ENCODE data around the gene PLPP1.

The PLPP1 gene

DNA sequence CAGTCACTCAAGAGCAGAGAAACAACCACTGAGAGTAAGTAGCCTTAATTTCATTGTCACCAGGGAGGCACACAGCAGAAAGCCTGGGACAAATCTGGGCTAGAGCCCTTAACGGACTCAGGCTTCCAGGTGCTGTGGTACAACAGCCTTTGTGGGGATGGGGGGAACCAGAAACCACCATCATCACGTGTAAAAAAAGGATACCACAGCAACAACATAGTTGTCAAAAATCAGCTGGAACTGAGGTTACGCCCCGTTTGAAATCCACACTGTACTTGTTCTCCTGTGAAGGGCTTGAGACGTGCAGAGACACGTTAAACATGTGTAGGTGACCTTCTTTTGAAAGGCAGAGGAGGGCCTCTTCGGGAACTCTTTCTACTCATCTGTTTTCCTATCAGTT is 16.6 kb upstream of the PLPP1 start:
- DNase-seq (ENCODE audit: extremely low read depth, low read depth) = no peak
- TF ChIP-seq, protein P1, sequence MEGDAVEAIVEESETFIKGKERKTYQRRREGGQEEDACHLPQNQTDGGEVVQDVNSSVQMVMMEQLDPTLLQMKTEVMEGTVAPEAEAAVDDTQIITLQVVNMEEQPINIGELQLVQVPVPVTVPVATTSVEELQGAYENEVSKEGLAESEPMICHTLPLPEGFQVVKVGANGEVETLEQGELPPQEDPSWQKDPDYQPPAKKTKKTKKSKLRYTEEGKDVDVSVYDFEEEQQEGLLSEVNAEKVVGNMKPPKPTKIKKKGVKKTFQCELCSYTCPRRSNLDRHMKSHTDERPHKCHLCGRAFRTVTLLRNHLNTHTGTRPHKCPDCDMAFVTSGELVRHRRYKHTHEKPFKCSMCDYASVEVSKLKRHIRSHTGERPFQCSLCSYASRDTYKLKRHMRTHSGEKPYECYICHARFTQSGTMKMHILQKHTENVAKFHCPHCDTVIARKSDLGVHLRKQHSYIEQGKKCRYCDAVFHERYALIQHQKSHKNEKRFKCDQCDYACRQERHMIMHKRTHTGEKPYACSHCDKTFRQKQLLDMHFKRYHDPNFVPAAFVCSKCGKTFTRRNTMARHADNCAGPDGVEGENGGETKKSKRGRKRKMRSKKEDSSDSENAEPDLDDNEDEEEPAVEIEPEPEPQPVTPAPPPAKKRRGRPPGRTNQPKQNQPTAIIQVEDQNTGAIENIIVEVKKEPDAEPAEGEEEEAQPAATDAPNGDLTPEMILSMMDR (IDR thresholded peaks at IDR 0.05; ENCODE audit: low read depth, low read length, missing control alignments) = no peak
- H3K4me3 ChIP-seq (replicated peaks; ENCODE audit: low read depth, low read length) = no peak overlapping the region

DNA sequence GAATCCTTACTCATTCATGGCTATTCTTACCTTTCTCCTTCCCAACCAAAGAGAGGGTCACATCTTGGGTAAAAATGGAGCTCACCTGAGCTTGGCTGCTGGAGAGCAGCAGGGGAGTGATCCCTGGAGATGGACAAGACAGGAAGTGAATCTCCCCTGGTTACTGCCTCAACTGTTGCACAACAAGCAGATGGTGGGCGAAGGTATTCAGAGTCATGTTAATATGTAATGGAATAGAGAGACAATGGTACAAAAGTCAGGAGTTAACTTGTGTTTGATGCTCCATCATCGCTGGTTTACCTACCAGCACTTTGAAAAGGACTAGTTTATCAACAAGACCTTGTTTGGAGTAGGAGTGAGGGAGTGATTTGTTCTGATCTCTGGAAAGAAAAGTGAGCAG is 13.0 kb upstream of the PLPP1 start:
- TF ChIP-seq, protein P1 (IDR thresholded peaks at IDR 0.05; ENCODE audit: low read depth, low read length, missing control alignments) = no peak
- no peak overlapping the region for H3K4me3 ChIP-seq (replicated peaks; ENCODE audit: low read depth, low read length)
- no peak for DNase-seq (ENCODE audit: extremely low read depth, low read depth)

- H3K4me3 ChIP-seq (replicated peaks; ENCODE audit: low read depth, low read length) = no peak overlapping the region
- TF ChIP-seq, protein P1 (IDR thresholded peaks at IDR 0.05; ENCODE audit: low read depth, low read length, missing control alignments) = no peak
- no peak for DNase-seq (ENCODE audit: extremely low read depth, low read depth)
These were observed 12.2 kb upstream of the PLPP1 start for GRCh38 chr5:55546947-55547346.

DNA sequence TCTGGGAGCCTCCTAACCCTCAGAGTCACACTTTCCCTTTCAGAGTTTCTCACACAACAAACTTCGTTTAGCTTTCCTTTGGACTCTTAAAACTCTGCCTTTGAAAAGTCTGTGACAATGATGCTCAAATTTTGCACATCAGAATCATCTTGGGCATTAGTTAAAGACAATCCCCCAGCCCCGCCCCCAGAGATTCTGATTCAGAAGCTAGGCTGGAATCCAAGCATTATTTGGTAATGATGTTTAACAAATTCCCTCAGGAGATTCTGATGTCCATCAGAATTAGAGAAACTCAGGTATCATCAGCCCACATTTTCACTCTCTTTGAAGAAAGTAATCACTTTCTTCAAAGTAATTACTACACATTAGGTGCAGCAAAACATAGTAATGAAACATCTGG is 9.6 kb upstream of the PLPP1 start:
- H3K4me3 ChIP-seq (replicated peaks; ENCODE audit: low read depth, low read length) = no peak overlapping the region
- TF ChIP-seq, protein P1 (IDR thresholded peaks at IDR 0.05; ENCODE audit: low read depth, low read length, missing control alignments) = no peak
- DNase-seq (ENCODE audit: extremely low read depth, low read depth) = no peak

GRCh38 chr5:55541056-55541635 is 6.4 kb upstream of the PLPP1 start:
- no peak overlapping the region for H3K4me3 ChIP-seq (replicated peaks; ENCODE audit: low read depth, low read length)
- TF ChIP-seq, protein P1 (IDR thresholded peaks at IDR 0.05; ENCODE audit: low read depth, low read length, missing control alignments) = no peak
- DNase-seq (ENCODE audit: extremely low read depth, low read depth) = no peak

GRCh38 chr5:55540525-55540924 is 5.8 kb upstream of the PLPP1 start:
- DNase-seq (ENCODE audit: extremely low read depth, low read depth) = no peak
- TF ChIP-seq, protein P1 (IDR thresholded peaks at IDR 0.05; ENCODE audit: low read depth, low read length, missing control alignments) = no peak
- no peak overlapping the region for H3K4me3 ChIP-seq (replicated peaks; ENCODE audit: low read depth, low read length)

- no peak overlapping the region for H3K4me3 ChIP-seq (replicated peaks; ENCODE audit: low read depth, low read length)
- TF ChIP-seq, protein P1 (IDR thresholded peaks at IDR 0.05; ENCODE audit: low read depth, low read length, missing control alignments) = no peak
- no peak for DNase-seq (ENCODE audit: extremely low read depth, low read depth)
These were observed 5.3 kb upstream of the PLPP1 start for GRCh38 chr5:55540024-55540423.
